HG03565 (cell line): Measurements from ENCODE around the gene MRC2.
"Not testable (repeated sequence)": the region's sequence is repeated elsewhere in the genome, so short reads cannot be mapped to it uniquely, and the experiment has no call there.

Experiments used
- ATAC-seq: cut with Tn5 transposase; IDR thresholded peaks from one replicate; pipeline ENCODE4 v1.9.1; 2021; ENCODE audit warnings: mild to moderate bottlenecking, moderate library complexity; ENCODE audit not compliant: unreplicated experiment

MRC2 gene, protein sequence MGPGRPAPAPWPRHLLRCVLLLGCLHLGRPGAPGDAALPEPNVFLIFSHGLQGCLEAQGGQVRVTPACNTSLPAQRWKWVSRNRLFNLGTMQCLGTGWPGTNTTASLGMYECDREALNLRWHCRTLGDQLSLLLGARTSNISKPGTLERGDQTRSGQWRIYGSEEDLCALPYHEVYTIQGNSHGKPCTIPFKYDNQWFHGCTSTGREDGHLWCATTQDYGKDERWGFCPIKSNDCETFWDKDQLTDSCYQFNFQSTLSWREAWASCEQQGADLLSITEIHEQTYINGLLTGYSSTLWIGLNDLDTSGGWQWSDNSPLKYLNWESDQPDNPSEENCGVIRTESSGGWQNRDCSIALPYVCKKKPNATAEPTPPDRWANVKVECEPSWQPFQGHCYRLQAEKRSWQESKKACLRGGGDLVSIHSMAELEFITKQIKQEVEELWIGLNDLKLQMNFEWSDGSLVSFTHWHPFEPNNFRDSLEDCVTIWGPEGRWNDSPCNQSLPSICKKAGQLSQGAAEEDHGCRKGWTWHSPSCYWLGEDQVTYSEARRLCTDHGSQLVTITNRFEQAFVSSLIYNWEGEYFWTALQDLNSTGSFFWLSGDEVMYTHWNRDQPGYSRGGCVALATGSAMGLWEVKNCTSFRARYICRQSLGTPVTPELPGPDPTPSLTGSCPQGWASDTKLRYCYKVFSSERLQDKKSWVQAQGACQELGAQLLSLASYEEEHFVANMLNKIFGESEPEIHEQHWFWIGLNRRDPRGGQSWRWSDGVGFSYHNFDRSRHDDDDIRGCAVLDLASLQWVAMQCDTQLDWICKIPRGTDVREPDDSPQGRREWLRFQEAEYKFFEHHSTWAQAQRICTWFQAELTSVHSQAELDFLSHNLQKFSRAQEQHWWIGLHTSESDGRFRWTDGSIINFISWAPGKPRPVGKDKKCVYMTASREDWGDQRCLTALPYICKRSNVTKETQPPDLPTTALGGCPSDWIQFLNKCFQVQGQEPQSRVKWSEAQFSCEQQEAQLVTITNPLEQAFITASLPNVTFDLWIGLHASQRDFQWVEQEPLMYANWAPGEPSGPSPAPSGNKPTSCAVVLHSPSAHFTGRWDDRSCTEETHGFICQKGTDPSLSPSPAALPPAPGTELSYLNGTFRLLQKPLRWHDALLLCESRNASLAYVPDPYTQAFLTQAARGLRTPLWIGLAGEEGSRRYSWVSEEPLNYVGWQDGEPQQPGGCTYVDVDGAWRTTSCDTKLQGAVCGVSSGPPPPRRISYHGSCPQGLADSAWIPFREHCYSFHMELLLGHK (N-terminal part only)

DNA sequence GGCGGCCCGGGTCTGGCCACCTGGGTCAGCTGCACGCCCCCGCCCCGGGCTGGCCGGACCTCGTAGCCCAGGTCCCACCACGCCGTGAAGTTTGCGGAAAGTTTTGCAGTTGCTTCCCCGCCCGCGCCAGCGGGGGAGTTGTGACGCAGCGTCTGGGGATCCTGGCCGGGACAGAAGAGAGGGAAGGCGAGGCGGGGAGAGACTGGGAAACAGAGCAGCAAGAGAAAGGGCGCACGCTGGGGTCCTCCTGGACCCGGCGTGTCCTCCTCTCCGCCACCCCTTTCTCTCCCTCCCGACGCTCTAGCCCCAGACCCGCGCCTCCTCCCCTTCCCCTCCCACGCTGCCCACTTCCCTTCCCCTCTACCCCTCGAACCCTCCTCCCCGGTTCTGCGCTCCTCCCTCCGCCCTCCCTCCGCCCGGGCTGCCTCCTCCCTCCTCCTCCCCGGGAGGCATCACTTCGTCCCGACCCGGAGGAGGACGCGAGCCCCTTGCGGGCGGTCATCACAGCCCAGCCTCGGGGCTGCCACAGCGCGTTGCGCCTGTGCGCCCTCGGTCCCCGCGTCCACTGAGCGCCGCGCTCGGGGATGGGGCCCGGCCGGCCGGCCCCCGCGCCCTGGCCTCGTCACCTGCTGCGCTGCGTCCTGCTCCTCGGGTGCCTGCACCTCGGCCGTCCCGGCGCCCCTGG is at the start of gene MRC2:
Gene MRC2, plus strand, starts transcription at position 452 of the 685 bp plus-strand sequence. Its CDS starts 133 bp downstream, at position 585.
- no peak for ATAC-seq

DNA sequence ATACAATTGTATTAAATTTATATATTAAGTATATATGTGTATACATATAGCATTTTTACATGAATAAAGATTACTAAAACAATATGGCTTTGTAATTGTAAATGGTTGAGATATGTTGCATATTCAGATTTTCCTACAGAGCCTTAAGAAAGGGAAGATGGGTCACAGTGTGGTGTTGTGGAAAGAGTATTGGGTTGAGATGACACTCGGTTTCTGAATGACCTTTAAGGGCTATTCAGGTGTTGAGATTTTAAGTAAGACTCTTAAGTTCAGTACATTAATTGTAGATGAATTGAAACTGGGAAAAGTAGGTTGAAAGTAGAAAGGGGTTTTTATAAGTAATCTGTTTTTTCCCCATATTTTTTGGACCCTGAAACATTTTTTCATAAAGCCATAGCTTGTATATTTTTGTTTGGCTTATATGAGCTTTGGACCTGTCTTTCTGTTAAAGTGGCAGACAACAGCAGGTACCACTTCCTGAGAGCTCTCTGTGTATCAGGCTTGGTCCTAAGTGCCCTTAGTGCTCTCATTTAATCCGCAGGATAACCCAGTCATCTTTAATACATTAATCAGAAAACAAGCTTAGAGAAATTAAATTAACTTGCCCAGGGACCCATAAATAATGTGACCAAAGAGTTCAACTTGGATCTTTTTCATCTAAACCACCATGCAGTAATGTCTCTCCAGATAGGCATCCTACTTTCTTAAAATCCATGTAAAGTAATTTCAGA is 48.5 kb upstream of the MRC2 start:
- ATAC-seq = no peak

DNA sequence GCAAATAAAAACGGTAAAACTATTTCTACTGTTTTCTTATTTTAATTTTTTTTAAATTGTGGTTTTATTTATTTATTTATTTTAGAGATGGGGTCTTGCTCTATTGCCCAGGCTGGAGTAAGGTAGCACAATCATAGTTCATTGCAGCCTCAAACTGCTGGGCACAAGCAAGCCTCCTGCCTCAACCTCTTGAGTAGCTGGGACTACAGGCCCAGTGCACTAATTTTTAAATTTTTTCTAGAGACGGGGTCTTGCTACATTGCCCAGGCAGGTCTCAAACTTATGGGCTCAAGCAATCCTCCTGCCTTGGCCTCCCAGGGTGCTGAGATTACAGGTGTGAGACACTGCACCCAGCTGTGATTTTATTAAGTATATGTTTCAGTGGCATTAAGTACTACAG is 46.5 kb upstream of the MRC2 start:
- ATAC-seq = no peak

DNA sequence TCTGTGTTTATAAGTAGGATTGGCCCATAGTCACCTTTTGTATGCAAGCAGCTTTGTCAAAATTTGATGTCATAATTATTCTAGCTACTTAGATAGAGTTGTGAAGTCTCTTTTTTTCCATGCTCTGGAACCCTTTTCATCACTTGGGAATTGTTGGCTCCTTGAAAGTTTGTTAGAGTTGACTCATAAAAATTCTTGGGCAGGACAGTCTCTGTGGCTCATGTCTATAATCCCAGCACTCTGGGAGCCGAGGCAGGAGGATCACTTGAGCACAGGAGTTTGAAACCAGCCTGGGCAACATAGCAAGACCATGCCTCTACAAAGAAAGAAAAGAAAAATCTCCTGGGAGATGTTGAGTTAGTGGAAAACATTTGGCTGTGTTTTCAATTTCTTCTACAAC is 45.7 kb upstream of the MRC2 start:
- no peak for ATAC-seq

DNA sequence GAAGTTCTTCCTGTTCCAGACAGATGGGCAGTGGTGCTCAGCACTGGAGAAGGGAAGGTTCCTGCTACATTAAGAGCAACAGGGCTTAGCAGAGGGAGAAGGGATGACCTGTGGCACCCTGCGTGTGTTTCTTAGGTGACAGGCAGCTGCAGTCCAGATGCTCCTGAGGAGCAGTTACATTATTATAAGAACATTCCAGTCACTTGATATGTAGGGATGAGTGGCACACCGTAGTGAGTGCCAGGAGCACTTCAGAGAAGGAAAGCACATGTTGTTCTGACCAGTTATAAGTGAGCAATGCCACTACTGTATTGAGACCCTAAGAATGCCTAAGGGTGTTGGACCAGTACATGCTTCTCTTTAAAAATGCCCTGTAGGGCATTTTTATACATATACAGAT is 39.9 kb upstream of the MRC2 start:
- no peak for ATAC-seq

DNA sequence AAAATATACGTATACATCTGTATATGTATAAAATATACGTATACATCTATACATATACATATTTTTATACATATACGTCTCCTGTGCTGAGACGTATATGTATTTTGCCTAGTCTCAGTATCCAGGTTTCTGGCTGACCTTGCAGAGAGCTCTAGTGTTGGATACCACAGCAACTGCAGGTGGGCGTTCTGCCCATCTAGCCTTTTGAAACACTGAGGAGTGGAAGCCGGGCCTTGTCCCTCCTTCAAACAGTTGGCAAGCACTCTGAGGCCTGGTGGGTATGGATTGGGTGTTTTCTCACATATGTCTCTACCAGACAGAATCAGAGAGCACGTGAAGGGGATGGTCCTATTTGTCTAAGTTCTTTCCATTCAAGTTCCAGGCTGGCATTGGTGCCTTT is 39.4 kb upstream of the MRC2 start:
- no peak for ATAC-seq

DNA sequence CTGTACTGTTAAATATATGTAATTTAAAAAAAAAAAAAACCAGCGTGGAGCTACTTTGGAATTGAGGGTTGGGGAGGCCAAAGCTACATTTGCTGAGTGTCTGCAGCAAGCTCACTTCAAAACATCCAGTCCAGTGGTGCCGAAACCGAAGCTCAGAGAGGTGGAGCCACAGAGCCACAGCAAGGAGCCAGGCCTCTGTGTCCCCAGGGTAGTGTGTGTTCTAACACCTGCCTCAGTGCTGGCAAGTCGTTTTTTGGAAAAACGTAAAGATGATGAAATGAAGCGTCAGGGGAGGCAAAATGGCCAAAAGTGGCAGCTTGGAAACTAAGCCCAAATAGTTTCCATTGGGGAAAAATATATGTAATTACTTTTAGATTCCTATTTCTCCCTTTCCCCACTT is 36.1 kb upstream of the MRC2 start:
- ATAC-seq = no peak

DNA sequence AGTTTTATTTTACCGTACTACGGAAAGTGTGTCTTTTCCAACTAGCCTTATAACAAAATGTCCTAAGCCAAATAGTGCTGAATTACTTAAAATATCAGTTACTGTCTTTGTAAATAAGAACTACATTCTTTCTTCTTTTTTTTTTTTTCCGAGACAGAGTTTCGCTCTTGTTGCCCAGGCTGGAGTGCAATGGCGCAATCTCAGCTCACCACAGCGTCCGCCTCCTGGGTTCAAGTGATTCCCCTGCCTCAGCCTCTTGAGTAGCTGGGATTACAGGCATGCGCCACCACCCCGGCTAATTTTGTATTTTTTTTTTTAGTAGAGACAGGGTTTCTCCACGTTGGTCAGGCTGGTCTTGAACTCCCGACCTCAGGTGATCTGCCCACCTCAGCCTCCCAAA is 35.6 kb upstream of the MRC2 start:
- not testable (repeated sequence) for ATAC-seq

DNA sequence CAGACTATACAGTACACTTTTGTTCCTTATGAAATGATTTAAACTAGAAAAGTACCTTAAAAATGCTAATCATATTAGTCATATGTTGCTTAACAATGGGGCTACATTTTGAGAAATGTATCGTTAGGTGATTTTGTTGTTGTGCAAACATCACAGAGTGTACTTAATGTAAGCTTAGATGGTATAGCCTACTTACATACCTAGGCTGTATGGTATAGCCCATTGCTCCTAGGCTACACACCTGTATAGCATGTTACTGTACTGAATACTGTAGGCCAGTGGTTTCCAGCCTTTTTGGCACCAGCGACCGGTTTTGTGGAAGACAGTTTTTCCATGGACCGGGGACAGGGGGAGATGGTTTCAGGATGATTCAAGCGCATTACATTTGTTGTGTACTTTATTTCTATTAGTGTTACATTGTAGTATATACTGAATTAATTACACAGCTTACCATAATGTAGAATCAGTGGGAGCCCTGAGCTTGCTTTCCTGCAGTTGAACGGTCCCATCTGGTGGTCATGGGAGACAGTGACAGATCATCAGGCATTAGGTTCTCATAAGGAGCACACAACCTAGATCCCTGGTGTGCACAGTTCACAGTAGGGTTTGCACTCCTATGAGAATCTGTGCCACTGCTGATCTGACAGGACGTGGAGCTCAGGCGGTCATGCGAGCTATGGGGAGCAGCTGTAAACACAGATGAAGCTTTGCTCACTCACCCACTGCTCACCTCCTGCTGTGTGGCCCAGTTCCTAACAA is 35.0 kb upstream of the MRC2 start:
- ATAC-seq = no peak

DNA sequence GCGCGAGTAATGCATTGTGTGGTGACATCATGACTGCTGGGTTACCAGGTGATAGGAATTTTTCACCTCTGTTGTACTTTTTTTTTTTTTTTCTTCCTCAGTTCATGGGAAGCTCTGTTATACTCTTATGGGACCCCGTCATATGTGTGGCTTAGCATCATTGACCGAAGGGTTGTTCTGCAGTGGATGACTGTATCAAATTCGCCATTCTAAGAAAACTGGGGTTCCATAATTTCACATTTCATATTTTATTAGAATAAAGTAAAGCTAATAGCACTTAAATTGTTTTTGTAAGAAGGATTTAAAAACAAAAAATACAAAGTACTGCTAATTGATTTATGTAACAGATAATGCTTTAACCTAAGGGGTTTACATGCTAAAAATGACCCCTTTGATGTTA is 32.0 kb upstream of the MRC2 start:
- ATAC-seq = no peak

DNA sequence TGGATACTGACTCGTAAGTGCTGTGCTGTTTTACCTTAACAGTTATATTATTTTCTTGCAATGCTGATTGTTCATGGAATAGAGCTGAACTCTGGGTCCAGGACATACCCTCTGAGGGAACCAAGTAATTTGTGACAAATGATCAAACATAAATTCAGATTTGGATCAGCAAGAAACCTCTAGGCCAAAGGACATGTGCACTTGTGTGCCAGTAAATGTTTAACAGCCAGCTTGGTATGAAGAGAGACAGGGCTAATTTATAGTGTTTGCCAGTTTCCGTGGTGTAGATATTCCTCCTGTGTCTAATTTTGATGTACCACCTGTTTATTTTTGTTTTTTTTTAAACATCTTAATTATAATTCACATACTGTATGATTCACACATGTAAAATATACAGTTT is 30.8 kb upstream of the MRC2 start:
- no peak for ATAC-seq

DNA sequence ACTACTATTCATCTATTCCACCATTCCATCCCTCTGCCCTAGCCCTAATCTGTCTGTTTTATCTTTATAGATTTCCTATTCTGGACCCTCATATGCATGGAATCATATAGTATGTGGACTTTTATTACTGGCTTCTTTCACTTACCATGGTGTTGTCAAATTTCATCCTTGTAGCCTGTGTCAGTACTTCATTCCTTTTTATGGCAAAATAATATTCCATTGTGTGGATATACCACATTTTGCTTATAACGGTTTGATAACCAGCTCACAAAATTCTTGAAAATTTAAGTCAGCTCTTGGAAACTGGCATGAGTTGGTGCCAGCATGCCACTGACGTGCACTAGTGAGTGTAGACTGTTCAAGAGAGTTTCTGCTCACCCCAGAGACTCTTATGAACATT is 30.3 kb upstream of the MRC2 start:
- no peak for ATAC-seq

DNA sequence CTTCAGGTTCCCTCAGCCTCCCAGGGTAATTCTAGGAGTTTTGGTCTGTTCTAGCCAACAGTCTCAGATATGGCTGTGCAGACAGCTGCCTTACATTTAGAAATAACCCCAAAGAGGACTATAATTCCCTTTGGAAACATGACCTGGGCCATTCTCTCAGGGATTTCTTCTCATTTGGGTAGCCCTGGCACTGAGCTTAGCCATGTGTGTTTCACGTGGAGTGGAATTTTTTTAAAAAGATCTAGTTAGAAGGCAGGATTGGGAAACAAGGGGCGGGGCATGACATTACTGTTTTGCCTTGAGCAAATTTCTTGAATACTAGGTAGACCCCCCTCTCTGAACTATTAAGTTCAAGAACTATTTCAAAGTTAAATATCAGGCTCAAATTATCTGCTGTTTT is 29.6 kb upstream of the MRC2 start:
- no peak for ATAC-seq

DNA sequence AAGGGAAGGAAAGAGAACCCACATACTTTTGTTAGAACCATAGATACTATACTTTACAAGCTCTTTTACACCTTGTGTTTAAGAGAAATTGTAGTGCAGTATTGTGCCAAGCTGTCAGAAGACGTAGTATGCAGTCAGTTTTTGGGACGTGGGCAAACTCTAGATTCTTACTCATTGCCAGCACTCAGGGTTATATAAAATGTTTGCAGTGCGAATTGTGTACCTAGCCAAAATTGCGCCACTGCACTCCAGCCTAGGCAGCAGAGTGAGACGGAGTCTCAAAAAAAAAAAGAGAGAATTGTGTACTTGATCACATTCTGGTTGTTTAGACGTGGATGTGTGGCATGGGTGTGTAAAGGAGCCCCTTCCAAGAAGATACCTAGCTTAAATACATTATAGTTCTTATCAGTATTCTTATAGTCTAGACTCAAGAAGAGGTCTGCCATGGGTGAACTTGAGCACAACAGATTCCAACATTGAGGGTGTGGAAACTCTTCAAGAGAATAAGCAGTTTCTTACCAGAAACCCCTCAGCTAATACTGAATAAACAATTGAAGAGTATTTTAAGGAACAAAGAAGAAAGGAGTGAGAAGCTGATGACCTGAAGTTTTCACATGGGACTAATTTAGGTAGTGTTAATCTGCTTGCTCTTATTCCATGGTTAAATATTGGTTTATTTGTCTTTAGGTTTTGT is 27.4 kb upstream of the MRC2 start:
- no peak for ATAC-seq

DNA sequence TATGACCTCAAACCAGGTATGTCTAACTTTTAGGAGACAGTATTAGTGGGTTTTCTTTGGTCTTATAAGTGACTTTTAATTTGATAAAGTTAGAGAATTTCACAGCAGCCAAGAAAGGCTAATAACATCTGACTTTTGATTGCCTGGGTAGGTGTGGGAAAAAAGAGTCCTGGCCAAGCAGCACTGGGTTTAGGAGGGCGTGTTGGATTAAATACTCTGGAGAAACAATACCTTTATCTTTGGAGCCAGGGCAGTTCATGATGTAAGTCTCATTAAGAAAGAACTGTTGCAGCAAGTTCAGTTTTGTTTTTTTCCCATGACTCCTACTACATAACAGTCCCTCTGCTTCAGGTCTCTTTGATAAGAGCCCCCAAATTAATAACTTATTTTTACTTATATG is 26.7 kb upstream of the MRC2 start:
- no peak for ATAC-seq

DNA sequence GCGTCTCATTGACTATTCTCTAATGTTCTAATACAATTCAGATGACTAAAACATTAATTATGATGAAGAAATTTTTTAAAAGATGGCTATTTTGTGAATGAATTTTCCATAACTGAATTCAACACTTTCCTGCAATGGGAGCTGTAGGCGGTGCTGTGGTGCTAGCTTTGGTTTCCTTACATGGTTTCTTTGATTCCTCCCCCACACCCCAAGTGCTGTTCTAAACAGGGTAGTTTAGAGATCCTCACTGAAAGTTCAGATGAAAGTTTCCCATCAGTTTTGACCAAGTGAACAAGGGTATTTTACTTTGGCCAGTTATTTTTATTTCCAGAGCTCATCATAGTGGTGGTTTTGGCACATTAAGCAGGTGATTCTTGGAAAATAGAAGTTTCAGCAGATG is 26.0 kb upstream of the MRC2 start:
- no peak for ATAC-seq

DNA sequence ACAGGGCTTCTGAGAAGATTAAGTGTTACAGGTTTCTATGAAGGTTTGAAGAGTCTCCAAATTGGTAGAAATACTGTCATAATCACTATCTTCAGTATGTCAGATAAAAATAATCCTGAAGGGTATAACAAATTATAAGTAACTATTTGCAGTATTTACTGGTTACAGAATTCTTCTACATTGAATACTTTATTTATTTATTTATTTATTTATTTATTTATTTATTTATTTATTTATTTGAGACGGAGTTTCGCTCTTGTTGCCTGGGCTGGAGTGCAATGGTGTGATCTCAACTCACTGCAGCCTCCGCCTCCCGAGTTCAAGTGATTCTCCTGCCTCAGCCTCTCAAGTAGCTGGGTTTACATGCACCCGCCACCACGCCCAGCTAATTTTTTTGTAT is 23.7 kb upstream of the MRC2 start:
- not testable (repeated sequence) for ATAC-seq

DNA sequence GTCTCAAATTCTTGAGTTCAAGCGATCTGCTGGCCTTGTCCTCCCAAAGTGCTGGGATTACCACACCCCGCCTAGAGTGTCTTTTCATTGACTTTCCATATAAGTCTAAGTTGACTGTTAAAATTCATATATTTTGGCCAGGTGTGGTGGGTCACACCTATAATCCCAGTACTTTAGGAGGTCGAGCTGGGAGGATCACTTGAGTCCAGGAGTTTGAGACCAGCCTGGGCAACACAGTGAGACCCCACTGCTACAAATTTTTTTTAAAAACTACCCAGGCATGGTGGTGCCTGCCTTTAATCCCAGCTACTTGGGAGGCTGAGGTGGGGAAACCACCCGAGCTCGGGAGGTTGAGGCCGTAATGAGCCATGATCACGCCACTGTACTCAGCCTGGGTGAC is 21.9 kb upstream of the MRC2 start:
- ATAC-seq = no peak

DNA sequence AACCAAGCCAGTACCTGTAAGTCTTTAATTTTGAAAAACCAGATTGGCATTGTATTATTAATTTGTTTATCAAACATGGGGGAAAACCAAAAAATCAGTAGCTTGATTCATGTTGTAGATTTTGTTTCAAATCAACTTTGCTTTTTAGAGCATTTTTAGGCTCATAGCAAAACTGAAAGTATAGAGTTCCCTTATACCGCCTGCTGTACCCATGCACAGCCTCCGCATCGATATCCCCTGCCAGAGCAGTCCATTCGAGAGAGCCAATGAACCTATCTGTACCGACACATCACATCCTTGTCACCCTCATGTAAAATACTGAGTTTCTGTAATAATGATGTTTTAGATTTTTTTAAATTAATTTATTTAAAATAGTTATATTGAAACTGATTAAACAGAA is 16.2 kb upstream of the MRC2 start:
- ATAC-seq = peak; percentile 66
